ENCODE data around the gene CLEC10A.
A peak's percentile ranks its signal among the peaks of the same experiment; 100 is the strongest.
"Not testable (repeated sequence)": the region's sequence is repeated elsewhere in the genome, so short reads cannot be mapped to it uniquely, and the experiment has no call there.

The CLEC10A gene

GRCh38 chr17:7068268-7068667 is 11.8 kb downstream of the CLEC10A start:
- DNase-seq = no peak

GRCh38 chr17:7067198-7067597 is 12.9 kb downstream of the CLEC10A start:
- DNase-seq = no peak

GRCh38 chr17:7064261-7064660 is 15.8 kb downstream of the CLEC10A start:
- DNase-seq = no peak

GRCh38 chr17:7063518-7064094 is 16.4 kb downstream of the CLEC10A start:
- DNase-seq = no peak

- peak; percentile 54 for DNase-seq
Measured at GRCh38 chr17:7060165-7060891, 19.7 kb downstream of the CLEC10A start.

GRCh38 chr17:7058831-7059447 is 21.1 kb downstream of the CLEC10A start:
- DNase-seq = no peak

GRCh38 chr17:7056386-7056785 is 23.7 kb downstream of the CLEC10A start:
- DNase-seq = no peak

GRCh38 chr17:7050583-7050982 is 29.5 kb downstream of the CLEC10A start:
- not testable (repeated sequence) for DNase-seq

- DNase-seq = no peak
Measured at GRCh38 chr17:7048968-7049367, 31.1 kb downstream of the CLEC10A start.

- DNase-seq = peak; percentile 82
Measured at GRCh38 chr17:7047566-7047965, 32.5 kb downstream of the CLEC10A start.

GRCh38 chr17:7046725-7047397 is 33.2 kb downstream of the CLEC10A start:
- peak; percentile 84 for DNase-seq

GRCh38 chr17:7046127-7046724 is 33.8 kb downstream of the CLEC10A start:
- DNase-seq = peak; percentile 52

- peak; percentile 76 for DNase-seq
Measured at GRCh38 chr17:7045492-7046126, 34.4 kb downstream of the CLEC10A start.

GRCh38 chr17:7043497-7044198 is 36.4 kb downstream of the CLEC10A start, which contains the start of gene SLC16A11:
TSS of gene SLC16A11 (minus strand) at chr17:7044092. CDS start at chr17:7043513, 579 bp downstream.
- DNase-seq = no peak

- DNase-seq = no peak
Measured at GRCh38 chr17:7043182-7043496, 36.9 kb downstream of the CLEC10A start.

GRCh38 chr17:7042501-7043181 is 37.4 kb downstream of the CLEC10A start:
- DNase-seq = no peak

- DNase-seq = no peak
Measured at GRCh38 chr17:7041607-7042500, 38.2 kb downstream of the CLEC10A start.

GRCh38 chr17:7039832-7040231 is 40.2 kb downstream of the CLEC10A start:
- DNase-seq = no peak

GRCh38 chr17:7038025-7038862 is 41.8 kb downstream of the CLEC10A start:
- no peak for DNase-seq

All from activated CD4-positive, alpha-beta T cell treated with anti-CD3 and anti-CD28 coated beads, Interleukin-2, Interleukin-6, amounts not matched to agents 100 ng/mL and 50 ng/mL, durations not matched to agents 16 hours and 8 hours (primary cell).